Measurements from ENCODE around the gene DNHD1. TPM values are rescaled to one million over a fixed set of nuclear protein-coding genes. Genes with fewer than 3 reads are reported as not detected.

DNHD1 gene
- total and polyA plus RNA-seq, 2 of the 13 experiments (the other 11 are each of a cell fraction or from before 2014, with no cell fraction given), result 2.7 to 9.3 TPM

DNA sequence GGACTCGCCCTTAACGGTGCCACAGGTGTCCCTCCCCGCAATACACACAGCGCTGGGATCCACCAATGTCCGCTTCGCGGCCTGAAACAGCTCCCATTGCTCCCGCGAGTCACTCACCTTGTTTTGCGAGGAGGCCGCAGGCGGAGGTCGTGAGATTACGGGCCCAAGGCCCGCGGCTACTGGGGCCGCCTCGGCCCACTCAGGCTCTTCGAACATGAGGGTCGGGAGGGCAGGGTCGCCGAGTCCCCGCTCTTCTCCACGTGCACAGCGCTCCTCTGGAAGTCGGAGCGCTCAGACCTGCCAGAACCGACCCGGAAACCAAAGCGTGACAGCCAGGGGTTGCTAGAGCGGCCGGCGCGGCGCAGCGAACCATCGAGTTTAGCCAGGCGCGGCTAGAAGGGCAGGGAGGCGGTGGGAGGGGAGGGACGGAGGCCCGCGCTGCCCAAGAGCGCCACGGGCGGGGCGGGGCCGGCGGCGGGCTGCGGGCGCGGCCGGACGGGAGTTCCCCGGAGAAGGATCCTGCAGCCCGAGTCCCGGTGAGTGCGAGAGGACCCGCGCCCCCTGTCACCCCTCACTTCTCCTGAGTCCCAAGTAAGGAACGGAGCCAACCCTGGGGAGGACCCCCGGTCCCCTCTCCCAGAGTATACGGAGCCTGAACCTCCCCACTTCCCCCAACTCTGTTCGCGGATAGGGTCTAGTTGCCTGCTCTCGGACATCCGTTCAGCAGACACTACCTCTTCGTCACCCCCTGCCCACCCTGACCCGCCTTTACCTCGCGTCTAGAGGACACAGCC lies 106.4 kb downstream of the DNHD1 start, which contains the start of the genes ILK and RRP8 (continued):
- no peak for TF ChIP-seq SRSF9 (IDR thresholded peaks at IDR 0.05; ENCODE audit: borderline replicate concordance, insufficient read depth, low read depth, low read length, poor library complexity, severe bottlenecking)
- no peak for TF ChIP-seq ZBTB4 (CRISPR knock-in tag; IDR thresholded peaks at IDR 0.05; ENCODE audit: borderline replicate concordance)
- TF ChIP-seq PAXIP1 (CRISPR knock-in tag; conservative IDR thresholded peaks at IDR 0.05), result peak; percentile 50; the same call in 1 of the 2 replicates
- TF ChIP-seq, protein P1, sequence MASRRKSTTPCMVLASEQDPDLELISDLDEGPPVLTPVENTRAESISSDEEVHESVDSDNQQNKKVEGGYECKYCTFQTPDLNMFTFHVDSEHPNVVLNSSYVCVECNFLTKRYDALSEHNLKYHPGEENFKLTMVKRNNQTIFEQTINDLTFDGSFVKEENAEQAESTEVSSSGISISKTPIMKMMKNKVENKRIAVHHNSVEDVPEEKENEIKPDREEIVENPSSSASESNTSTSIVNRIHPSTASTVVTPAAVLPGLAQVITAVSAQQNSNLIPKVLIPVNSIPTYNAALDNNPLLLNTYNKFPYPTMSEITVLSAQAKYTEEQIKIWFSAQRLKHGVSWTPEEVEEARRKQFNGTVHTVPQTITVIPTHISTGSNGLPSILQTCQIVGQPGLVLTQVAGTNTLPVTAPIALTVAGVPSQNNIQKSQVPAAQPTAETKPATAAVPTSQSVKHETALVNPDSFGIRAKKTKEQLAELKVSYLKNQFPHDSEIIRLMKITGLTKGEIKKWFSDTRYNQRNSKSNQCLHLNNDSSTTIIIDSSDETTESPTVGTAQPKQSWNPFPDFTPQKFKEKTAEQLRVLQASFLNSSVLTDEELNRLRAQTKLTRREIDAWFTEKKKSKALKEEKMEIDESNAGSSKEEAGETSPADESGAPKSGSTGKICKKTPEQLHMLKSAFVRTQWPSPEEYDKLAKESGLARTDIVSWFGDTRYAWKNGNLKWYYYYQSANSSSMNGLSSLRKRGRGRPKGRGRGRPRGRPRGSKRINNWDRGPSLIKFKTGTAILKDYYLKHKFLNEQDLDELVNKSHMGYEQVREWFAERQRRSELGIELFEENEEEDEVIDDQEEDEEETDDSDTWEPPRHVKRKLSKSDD (CRISPR knock-in tag; IDR thresholded peaks at IDR 0.05; ENCODE audit: low read depth), result peak; percentile 29
- TF ChIP-seq MED1 (CRISPR knock-in tag; IDR thresholded peaks at IDR 0.05), result peak; percentile 54; the same call in 1 of the 2 replicates
- TF ChIP-seq PTBP1 (IDR thresholded peaks at IDR 0.05; ENCODE audit: low read depth, low read length, poor library complexity, severe bottlenecking), result no peak
- TF ChIP-seq SAFB2 (CRISPR knock-in tag; IDR thresholded peaks at IDR 0.05; ENCODE audit: borderline replicate concordance, low read depth), result 0 out of 2 replicates have a peak, but pooled peaks have one; percentile 55
- TF ChIP-seq, protein P2, sequence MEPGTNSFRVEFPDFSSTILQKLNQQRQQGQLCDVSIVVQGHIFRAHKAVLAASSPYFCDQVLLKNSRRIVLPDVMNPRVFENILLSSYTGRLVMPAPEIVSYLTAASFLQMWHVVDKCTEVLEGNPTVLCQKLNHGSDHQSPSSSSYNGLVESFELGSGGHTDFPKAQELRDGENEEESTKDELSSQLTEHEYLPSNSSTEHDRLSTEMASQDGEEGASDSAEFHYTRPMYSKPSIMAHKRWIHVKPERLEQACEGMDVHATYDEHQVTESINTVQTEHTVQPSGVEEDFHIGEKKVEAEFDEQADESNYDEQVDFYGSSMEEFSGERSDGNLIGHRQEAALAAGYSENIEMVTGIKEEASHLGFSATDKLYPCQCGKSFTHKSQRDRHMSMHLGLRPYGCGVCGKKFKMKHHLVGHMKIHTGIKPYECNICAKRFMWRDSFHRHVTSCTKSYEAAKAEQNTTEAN (CRISPR knock-in tag; conservative IDR thresholded peaks at IDR 0.05), result no peak
- no peak for TF ChIP-seq ZNF367 (CRISPR knock-in tag; IDR thresholded peaks at IDR 0.05; ENCODE audit: borderline replicate concordance)
- no peak for TF ChIP-seq RARG (CRISPR knock-in tag; IDR thresholded peaks at IDR 0.05; ENCODE audit: low read depth)
- 0 out of 2 replicates have a peak, but pooled peaks have one; percentile 31 for TF ChIP-seq ZNF543 (CRISPR knock-in tag; IDR thresholded peaks at IDR 0.05)
- TF ChIP-seq MZF1 (CRISPR knock-in tag; IDR thresholded peaks at IDR 0.05; ENCODE audit: borderline replicate concordance), result no peak
- peak; percentile 64 to 82 for TF ChIP-seq POLR2A (IDR thresholded peaks at IDR 0.05; ENCODE audit: insufficient read depth in 1 of 2, low read depth in 2 of 2, low read length in 2 of 2)
- TF ChIP-seq SCMH1 (CRISPR knock-in tag; IDR thresholded peaks at IDR 0.05; ENCODE audit: borderline replicate concordance), result no peak

Measured in HepG2 (cell line).